Stimulated activated CD8-positive, alpha-beta memory T cell treated with anti-CD3 and anti-CD28 coated beads, Interleukin-7, amount 100 ng/mL, for 24 hours (primary cell): Measurements from ENCODE around the gene ELL.

Source experiments
- DNase-seq: peaks from one replicate; pipeline ENCODE4 v3.0.0-alpha.2; 2020; ENCODE audit warnings: low read depth

ELL gene

GRCh38 chr19:18397242-18398202 is 124.3 kb downstream of the ELL start, which contains the start of gene LRRC25:
Gene LRRC25, minus strand, starts transcription at chr19:18397622. Its CDS starts 659 bp downstream, at chr19:18396963.
- DNase-seq, result no peak

- DNase-seq, result no peak
These were observed 125.2 kb downstream of the ELL start for GRCh38 chr19:18396471-18397241.

GRCh38 chr19:18393836-18394235 is 128.0 kb downstream of the ELL start:
- no peak for DNase-seq

- no peak for DNase-seq
These were observed 128.9 kb downstream of the ELL start for GRCh38 chr19:18392926-18393325.
